HK-2 (cell line): ENCODE results near the gene HOXA6.

Experiments used
- DNase-seq: peaks from one replicate; pipeline ENCODE4 v3.0.0-alpha.2; 2018; ENCODE audit not compliant: unreplicated experiment

The HOXA6 gene

DNA sequence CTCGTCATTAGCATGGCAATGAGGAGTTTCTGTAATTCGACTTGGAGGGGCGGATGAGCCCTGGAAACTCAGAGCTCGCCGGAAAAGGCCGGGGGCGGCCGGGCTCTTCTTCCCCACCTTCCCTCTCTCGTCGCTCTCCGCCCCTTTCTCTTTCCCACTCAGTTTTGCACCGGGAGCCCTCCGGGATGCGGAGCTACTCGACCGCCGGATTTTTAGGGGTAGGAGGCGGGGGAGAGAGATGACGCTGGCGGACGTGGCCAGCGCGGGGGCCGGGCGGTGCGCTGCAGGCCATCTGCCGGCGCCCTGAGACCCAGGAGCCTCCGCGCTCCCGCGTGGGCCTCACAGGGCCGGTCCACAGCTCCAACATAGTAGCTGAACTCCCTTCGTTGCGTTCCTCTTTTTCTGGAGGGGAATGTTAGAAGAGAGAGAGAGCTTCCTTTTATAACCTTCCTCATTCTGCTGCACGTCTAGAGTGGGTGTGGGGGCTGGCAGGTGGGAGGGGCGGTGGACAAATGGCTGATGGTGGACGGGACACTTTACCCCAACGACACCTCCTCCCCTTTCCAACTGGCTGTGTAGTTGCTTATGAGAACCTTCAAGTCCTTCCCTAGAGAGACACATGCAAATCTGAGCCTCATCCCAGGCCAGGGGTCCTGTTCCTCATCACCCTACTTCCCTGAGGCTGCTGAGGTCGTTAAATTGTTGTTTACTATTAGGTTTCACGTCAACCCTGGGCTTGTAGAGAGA is 50.6 kb downstream of the HOXA6 start:
- DNase-seq = no peak

GRCh38 chr7:27095897-27096767 is 51.4 kb downstream of the HOXA6 start, which contains the start of gene HOXA1:
HOXA1 (minus strand) TSS chr7:27096000; CDS start chr7:27095912, 88 bp downstream.
- peak; percentile 95 for DNase-seq
